ENCODE results near the gene PPM1L.

DNA sequence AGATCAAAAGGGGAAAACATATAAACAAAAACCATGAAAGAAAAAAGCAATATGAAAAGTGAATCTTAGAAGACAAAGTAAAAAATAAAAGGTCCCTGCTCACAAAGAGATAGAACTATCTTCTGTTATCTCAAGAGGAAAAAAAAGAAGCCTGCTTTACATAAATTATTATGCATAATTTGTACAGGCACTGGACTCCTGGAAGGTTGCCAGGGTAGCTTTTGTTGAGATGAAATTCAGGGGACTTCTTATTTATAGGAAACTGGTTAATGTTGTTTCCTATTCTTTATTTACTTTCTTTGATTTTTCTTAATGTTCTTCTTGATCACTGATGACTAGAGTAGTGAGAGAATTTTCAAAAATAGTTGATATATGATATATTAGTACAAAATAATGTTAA is 66.9 kb downstream of the PPM1L start:
- TF ChIP-seq PAX5 (IDR thresholded peaks at IDR 0.05; ENCODE audit: insufficient read depth, low read length, severe bottlenecking) = no peak
- no peak for TF ChIP-seq POLR2AphosphoS5 (IDR thresholded peaks at IDR 0.05; ENCODE audit: low read depth, low read length)

All from GM12891 (cell line).